ENCODE data around the gene E2F4.

The E2F4 gene

GRCh38 chr16:67157892-67158635 is 33.9 kb upstream of the E2F4 start:
- DNase-seq (ENCODE audit: low read depth in 1 of 2, low spot score in 1 of 2), result no peak

GRCh38 chr16:67158637-67159600 is 33.0 kb upstream of the E2F4 start:
- peak; percentile 58 to 70 for DNase-seq (ENCODE audit: low read depth in 1 of 2, low spot score in 1 of 2)

- DNase-seq (ENCODE audit: low read depth in 1 of 2, low spot score in 1 of 2), result no peak
Measured at GRCh38 chr16:67161595-67162058, 30.3 kb upstream of the E2F4 start.

GRCh38 chr16:67162506-67163163 is 29.3 kb upstream of the E2F4 start:
- DNase-seq (ENCODE audit: low read depth in 1 of 2, low spot score in 1 of 2), result no peak

- DNase-seq (ENCODE audit: low read depth in 1 of 2, low spot score in 1 of 2), result no peak
Measured at GRCh38 chr16:67163164-67163998, 28.6 kb upstream of the E2F4 start.

- no peak for DNase-seq (ENCODE audit: low read depth in 1 of 2, low spot score in 1 of 2)
Measured at GRCh38 chr16:67163999-67164558, 27.9 kb upstream of the E2F4 start.

- DNase-seq (ENCODE audit: low read depth in 1 of 2, low spot score in 1 of 2), result no peak
Measured at GRCh38 chr16:67164599-67165061, 27.3 kb upstream of the E2F4 start, which contains the start of gene HSF4. TSS of gene HSF4 (plus strand) at chr16:67164745. CDS start at chr16:67164812, 67 bp downstream.

- DNase-seq (ENCODE audit: low read depth in 1 of 2, low spot score in 1 of 2), result no peak
Measured at GRCh38 chr16:67165121-67166078, 26.6 kb upstream of the E2F4 start.

GRCh38 chr16:67166110-67166547 is 25.8 kb upstream of the E2F4 start:
- DNase-seq (ENCODE audit: low read depth in 1 of 2, low spot score in 1 of 2), result no peak

- DNase-seq (ENCODE audit: low read depth in 1 of 2, low spot score in 1 of 2), result no peak
Measured at GRCh38 chr16:67166598-67167168, 25.3 kb upstream of the E2F4 start.

GRCh38 chr16:67167588-67167987 is 24.4 kb upstream of the E2F4 start:
- no peak for DNase-seq (ENCODE audit: low read depth in 1 of 2, low spot score in 1 of 2)

GRCh38 chr16:67169011-67169451 is 22.9 kb upstream of the E2F4 start:
- DNase-seq (ENCODE audit: low read depth in 1 of 2, low spot score in 1 of 2), result no peak

- DNase-seq (ENCODE audit: low read depth in 1 of 2, low spot score in 1 of 2), result no peak
Measured at GRCh38 chr16:67169642-67170167, 22.2 kb upstream of the E2F4 start.

GRCh38 chr16:67170168-67170948 is 21.6 kb upstream of the E2F4 start, which contains the start of gene NOL3:
TSS of gene NOL3 (plus strand) at chr16:67170538.
- DNase-seq (ENCODE audit: low read depth in 1 of 2, low spot score in 1 of 2), result no peak

GRCh38 chr16:67170949-67171649 is 20.9 kb upstream of the E2F4 start:
- no peak for DNase-seq (ENCODE audit: low read depth in 1 of 2, low spot score in 1 of 2)

GRCh38 chr16:67173323-67173722 is 18.6 kb upstream of the E2F4 start:
- no peak for DNase-seq (ENCODE audit: low read depth in 1 of 2, low spot score in 1 of 2)
